LNCAP (cell line): ENCODE data around the gene GPC5.
A peak's percentile ranks its signal among the peaks of the same experiment; 100 is the strongest.

Experiments used
- TF ChIP-seq, protein P1 (sequence below): fragments of 450-650 bp; IDR thresholded peaks from 2 replicates; pipeline ENCODE4 v1.5.1; 2017; ENCODE audit warnings: mild to moderate bottlenecking

Gene GPC5

DNA sequence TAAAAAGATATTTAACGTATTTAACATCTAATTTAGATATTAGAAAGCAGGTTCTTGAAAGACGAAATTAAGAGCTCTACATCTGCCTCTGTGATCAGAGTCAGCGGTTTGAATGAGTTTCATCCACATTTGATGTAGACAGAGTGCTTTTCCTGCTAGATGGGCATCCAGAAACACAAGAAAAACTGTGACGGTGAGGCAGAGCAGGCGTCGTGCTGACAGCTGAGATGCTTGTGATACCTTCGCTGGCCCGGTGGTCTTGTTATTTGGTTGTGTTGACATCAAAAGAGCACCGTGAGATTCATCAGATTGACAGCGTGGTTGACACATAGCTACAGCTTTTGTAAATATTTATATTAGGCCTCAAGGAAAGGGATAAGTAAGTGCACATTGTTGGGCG is 399.1 kb downstream of the GPC5 start:
- TF ChIP-seq, protein P1, sequence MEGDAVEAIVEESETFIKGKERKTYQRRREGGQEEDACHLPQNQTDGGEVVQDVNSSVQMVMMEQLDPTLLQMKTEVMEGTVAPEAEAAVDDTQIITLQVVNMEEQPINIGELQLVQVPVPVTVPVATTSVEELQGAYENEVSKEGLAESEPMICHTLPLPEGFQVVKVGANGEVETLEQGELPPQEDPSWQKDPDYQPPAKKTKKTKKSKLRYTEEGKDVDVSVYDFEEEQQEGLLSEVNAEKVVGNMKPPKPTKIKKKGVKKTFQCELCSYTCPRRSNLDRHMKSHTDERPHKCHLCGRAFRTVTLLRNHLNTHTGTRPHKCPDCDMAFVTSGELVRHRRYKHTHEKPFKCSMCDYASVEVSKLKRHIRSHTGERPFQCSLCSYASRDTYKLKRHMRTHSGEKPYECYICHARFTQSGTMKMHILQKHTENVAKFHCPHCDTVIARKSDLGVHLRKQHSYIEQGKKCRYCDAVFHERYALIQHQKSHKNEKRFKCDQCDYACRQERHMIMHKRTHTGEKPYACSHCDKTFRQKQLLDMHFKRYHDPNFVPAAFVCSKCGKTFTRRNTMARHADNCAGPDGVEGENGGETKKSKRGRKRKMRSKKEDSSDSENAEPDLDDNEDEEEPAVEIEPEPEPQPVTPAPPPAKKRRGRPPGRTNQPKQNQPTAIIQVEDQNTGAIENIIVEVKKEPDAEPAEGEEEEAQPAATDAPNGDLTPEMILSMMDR: no peak

DNA sequence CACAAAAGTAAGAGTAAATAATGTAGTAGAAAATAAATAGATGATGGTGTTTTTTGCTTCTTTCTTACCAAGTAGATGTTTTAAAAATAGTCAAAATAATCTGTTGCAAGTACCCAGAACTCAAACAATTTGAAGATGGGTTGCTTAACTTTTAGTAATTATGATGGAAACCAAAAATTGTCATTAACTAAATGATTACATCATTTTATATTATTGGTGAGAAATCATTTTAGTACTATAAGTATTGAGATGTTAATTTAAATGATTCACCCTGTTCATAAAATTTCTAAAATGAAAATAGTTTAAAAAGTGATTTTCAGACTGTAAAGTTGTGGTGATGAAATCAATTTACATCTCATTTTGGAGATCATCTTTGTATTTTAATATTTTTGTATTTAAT is 404.5 kb downstream of the GPC5 start:
- TF ChIP-seq, protein P1: no peak

DNA sequence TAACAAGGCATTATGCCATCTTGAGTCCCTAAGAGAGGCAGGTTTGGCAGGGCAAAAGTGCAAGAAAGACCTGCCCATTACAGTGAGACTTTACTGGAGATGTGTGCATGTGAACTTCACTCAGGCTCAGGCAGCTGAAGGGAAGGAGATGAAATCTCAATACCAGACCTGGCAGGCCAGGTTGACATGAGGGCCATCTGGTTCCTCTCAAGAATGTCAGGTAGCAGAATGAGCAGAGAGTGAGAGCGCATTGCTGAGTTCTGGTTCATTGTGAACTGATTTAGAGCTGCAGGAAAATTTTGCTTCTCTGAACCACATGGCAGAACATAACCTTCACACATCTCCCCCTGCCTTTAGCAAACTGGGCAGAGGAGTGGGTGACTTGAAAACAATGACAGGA is 406.3 kb downstream of the GPC5 start:
- TF ChIP-seq, protein P1: no peak

DNA sequence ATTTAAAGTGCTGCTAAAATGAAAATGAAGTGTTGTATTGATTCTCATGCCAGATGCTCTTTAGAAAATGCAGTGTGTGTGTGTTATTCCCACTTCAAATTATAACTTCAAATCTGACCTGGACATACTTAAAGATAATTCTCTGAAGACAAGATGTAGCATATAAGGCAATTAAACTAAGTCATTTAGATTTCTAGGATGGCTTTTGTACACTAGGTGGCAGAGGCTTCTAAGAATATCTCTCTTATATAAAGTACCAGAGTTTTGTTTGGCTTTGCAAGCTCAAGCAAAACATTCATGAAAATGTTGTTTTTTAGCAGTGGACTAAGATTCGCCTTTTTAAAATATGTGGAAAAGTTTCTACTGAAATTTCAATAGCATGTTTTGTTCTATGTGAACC is 407.2 kb downstream of the GPC5 start:
- TF ChIP-seq, protein P1: peak; percentile 25; the same call in 1 of the 2 replicates

DNA sequence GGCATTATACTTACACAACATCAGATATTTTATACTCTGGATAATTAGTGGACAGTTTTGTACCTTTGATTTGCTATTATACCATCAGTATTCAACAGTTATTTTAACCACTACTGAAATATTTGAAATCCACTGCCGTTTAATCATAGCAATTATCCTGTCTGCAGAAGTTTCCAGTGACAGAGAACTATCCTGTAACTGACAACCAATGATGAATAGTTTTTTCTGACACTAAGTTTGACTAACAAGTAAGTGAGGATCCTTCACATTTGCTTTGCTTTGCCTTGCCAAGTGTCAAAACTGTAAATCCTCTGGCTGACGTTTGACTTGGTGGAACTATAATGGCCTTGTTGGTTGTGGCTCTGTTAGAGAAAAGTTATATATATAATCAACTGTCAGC is 410.7 kb downstream of the GPC5 start:
- TF ChIP-seq, protein P1: no peak

DNA sequence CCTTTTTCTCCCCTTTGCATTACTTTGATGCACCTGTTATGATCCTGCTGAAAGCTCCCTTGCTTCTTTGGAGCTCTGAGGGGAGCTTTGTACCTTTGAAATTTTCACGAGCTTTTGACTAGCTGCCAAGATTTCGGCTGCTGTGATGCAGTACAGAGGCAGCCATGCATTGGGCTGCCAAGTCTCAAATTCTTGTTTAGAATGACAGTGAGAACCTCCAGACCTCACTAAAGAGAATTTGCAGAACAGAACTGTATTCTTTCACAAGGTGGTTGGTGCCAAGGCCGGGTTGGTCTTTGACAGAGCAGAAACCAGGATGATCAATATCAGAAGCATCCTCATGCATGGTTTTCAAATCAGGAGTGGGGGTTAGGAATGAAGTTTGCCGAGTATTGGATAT is 414.8 kb downstream of the GPC5 start:
- TF ChIP-seq, protein P1: no peak

DNA sequence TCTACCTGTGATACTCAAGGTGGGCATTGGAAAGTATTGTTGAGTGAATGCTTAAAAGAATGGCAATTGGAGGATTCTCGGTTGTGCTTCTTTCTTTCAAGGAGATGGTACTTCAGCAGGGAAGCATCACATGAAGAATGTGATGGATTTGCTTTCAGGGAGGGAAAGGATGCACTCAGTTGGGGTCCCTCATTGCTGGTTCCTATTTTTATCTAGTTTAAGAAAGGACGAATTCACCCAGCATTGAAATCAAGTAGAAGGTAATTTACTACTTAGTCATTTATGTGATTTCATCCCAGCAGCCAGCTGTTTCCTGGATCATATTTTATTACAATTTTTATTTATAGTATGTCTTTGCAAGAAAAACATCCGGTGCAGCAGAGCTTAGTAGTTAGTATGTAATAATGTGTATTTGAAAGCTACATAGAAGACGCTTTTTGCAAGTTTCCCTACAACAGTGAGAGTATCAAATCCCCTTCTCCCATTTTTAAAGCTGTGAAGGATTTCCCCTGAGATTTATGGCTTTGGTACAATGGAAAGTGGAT is 417.9 kb downstream of the GPC5 start:
- TF ChIP-seq, protein P1: no peak

DNA sequence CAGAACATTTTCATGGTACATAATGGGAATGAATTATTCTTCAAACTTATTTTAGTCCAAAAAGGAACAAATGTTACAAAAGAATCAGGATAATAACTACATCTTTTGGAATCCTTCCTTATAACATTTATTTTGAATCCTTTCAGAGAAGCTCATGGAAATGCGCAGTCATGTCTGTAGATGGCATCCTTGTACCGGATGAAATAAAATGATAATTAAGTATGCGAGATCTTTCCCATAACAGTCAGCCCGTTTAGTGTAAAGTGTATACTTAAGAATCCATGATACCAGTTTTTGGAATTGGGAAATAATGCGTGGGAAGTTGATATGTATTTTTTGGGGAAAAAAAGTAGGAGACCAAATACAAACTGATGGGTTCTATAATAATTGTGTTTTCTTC is 418.8 kb downstream of the GPC5 start:
- TF ChIP-seq, protein P1: peak; percentile 74
